Ovary (tissue), 9 donors: Measurements from ENCODE around the gene STT3A. TPM values are rescaled to one million over a fixed set of nuclear protein-coding genes. Genes with fewer than 3 reads are reported as not detected.

ENCODE experiments used
- DNase-seq, 5 donors: peaks; one replicate each; pipeline ENCODE4 v3.0.0-alpha.2; 2019 to 2020
- H3K27ac ChIP-seq, 2 donors: fragments of 200-600 bp; one replicate each; pipeline versions ENCODE4 v1.5.1 to v1.8.0; 2019 to 2022
- H3K27me3 ChIP-seq: fragments of 200-600 bp; one replicate; pipeline ENCODE4 v1.8.0; 2022
- H3K36me3 ChIP-seq: fragments of 200-600 bp; sonication (generic); one replicate; pipeline ENCODE4 v1.5.1; 2019
- H3K4me1 ChIP-seq: one replicate; pipeline ENCODE4 v1.8.1; 2013; ENCODE audit warnings: mild to moderate bottlenecking, moderate library complexity; ENCODE audit not compliant: insufficient read depth
- H3K4me3 ChIP-seq: fragments of 200-600 bp; sonication (generic); one replicate; pipeline ENCODE4 v1.5.1; 2017
- H3K9me3 ChIP-seq, 2 donors: fragments of 200-600 bp in 1 of 2; sonication (generic) in 1 of 2; one replicate each; pipeline versions ENCODE4 v1.5.1 to v1.8.1; 2013 to 2019; ENCODE audit warnings: mild to moderate bottlenecking in 1 of 2, moderate library complexity in 1 of 2
- CTCF ChIP-seq, 3 donors: fragments of 450-650 bp in 2 of 3; fragments of 200-600 bp in 1 of 3; IDR thresholded peaks; one replicate each; pipeline versions ENCODE4 v1.5.1 to v1.8.0; 2016 to 2022; ENCODE audit warnings: antibody characterized with exemption in 3 of 3, mild to moderate bottlenecking in 1 of 3
- EP300 ChIP-seq: sonication (generic); formaldehyde crosslinking; IDR thresholded peaks from one replicate; pipeline ENCODE4 v1.6.1; 2017; ENCODE audit warnings: antibody characterized with exemption
- POLR2A ChIP-seq: fragments of 450-650 bp; IDR thresholded peaks from one replicate; pipeline ENCODE4 v1.6.1; 2017; ENCODE audit warnings: antibody characterized with exemption, mild to moderate bottlenecking, moderate library complexity
- WGBS, 3 donors: extraction: QIAGEN DNeasy Blood & Tissue Kit in 1 of 3; methylation state at CpG; one replicate each; pipeline versions ENCODE4 v1.1.5 to v1.1.7; 2013 to 2017; 5-methylcytosine and 5-hydroxymethylcytosine counted together
- intact Hi-C, 4 donors: fragments of 100-400 bp; cut with DNase I; formaldehyde crosslinking; loops; one replicate each; pipeline versions ENCODE4 v1.11.0 to v1.15.1; 2022 to 2023
- polyA plus RNA-seq, 2 donors: library from polyadenylated mRNA; stranded (reverse); fragments of 200-250 nt in 1 of 2; fragments of 350-450 nt in 1 of 2; fragmentation: Illumina TruSeq in 1 of 2; extraction: RNeasy Lipid Tissue Mini Kit (QIAGEN cat#74804) in 1 of 2; gene quantifications; one replicate each; pipeline ENCODE4 v1.2.3, GENCODE V29; 2013 to 2014
- total RNA-seq, 7 donors: library from RNA; depleted of rRNA in 2 of 7; stranded (reverse); fragments of >200 nt in 2 of 7; fragmentation: NEBNext Ultra II Directional in 3 of 7; extraction: Animal tissue kit (Norgen Biotek cat#: 25700) in 3 of 7; gene quantifications; one replicate each; pipeline versions ENCODE4 v1.1.0 to v1.2.4, GENCODE V29; 2016 to 2023
- donor health status: DM: no; HTN: no; CAD: no; lungs with moderate emphysema.
- donor health status: DM: no; HTN: no; CAD: no.
- donor health status: Bipolar disorder and iron deficiency.
- donor health status: DM: yes; HTN: yes; CAD: no.
- donor health status: DM: no; HTN: no; CAD: no.
- donor health status: DM: yes; HTN: yes; CAD: no.

Gene STT3A
- total and polyA plus RNA-seq, 9 donors, result 51.9 to 239 (median 135) TPM

- Histone ChIP-seq H3K4me3 (no peak overlapping the region), H3K9me3 (no peaks in the 10 kb centered on the region), H3K4me1 (no peaks in the 10 kb centered on the region), H3K27me3 (no peaks in the 10 kb centered on the region), H3K36me3 (no peaks in the 10 kb centered on the region), H3K27ac (no peak overlapping the region)
- TF ChIP-seq CTCF (IDR thresholded peaks at IDR 0.05) (no peak), EP300 (no peak), POLR2A (no peak)
- DNase-seq, result no peak
- intact Hi-C loops, result no loop called here
- WGBS, 3 donors, result 86 to 92% (median 88%) methylated on average over 1 of the region's 1 CpG
These were observed 5.2 kb upstream of the STT3A start for GRCh38 chr11:125587480-125587879.

GRCh38 chr11:125588505-125588904, 4.1 kb upstream of the STT3A start:
- no peak for DNase-seq
- no peaks in the 10 kb centered on the region for H3K27me3 ChIP-seq
- peaks cover 1% of the 10 kb centered on the region for H3K4me1 ChIP-seq
- H3K9me3 ChIP-seq, result no peaks in the 10 kb centered on the region
- no peak for TF ChIP-seq EP300
- TF ChIP-seq POLR2A, result no peak
- TF ChIP-seq CTCF (IDR thresholded peaks at IDR 0.05), result no peak
- H3K4me3 ChIP-seq, result no peak overlapping the region
- no peak overlapping the region for H3K27ac ChIP-seq
- WGBS, 3 donors, result 52 to 56% (median 54%) methylated on average over 3 of the region's 3 CpGs
- no peaks in the 10 kb centered on the region for H3K36me3 ChIP-seq
- intact Hi-C loops, result no loop called here

DNA sequence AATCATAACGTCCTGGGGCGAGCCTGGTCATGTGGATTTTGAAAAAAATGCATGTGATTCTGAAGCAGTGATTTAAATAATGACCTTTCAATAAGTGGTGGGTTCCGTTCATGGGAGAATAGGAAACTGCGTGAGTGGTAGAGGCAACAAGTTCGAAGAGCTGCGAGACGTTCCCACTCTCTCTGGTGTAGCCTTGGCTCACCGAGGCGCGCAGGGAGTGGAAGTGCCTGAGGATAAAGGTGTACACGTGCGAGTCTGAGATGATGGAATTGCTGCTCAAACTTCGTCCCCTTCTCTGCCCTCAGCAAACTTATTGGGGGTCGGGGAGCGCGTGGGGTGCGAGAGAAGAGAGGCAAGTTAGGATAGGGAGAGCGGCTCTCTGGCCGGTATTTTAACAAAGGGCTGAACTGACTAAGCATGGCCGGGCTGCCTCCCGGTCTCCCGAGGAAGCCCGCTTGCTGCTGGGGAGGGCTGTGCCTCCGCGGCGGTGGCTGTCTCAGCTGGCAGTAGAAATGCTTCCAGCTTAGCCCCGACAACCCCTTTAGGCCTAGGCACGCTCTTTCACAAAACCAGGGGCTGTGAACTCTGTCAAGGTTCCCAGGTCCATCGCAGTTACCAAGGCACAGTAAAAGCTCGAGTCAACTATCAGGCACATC, 875 bp upstream of the STT3A start:
- WGBS, 3 donors, result 1 to 2% (median 1%) methylated on average over 30 of the region's 30 CpGs
- H3K27ac ChIP-seq, result peak overlapping the region; percentile 79 to 99
- DNase-seq, result peak; percentile 33 to 68 (median 46)
- H3K9me3 ChIP-seq, result no peaks in the 10 kb centered on the region
- H3K4me1 ChIP-seq, result peaks cover 6% of the 10 kb centered on the region
- no peak for TF ChIP-seq POLR2A
- TF ChIP-seq CTCF (IDR thresholded peaks at IDR 0.05), result no peak
- TF ChIP-seq EP300, result no peak
- intact Hi-C loops, result no loop called here
- H3K36me3 ChIP-seq, result no peaks in the 10 kb centered on the region
- H3K27me3 ChIP-seq, result no peaks in the 10 kb centered on the region
- peak overlapping the region; percentile 52 for H3K4me3 ChIP-seq

GRCh38 chr11:125593114-125593820, 615 bp downstream of the STT3A start:
- no peak for DNase-seq

More at GRCh38 chr11:125593114-125593820, 615 bp downstream of the STT3A start:
- no peak for TF ChIP-seq CTCF (IDR thresholded peaks at IDR 0.05)
- no peak for TF ChIP-seq EP300
- TF ChIP-seq POLR2A, result no peak
- no peaks in the 10 kb centered on the region for H3K9me3 ChIP-seq
- peak overlapping the region; percentile 63 to 64 for H3K27ac ChIP-seq
- intact Hi-C loops, result no loop called here
- peaks cover 6% of the 10 kb centered on the region for H3K4me1 ChIP-seq
- H3K36me3 ChIP-seq, result no peaks in the 10 kb centered on the region
- H3K27me3 ChIP-seq, result no peaks in the 10 kb centered on the region
- peak overlapping the region; percentile 85 for H3K4me3 ChIP-seq
- WGBS, 3 donors, result 0 to 1% (median 0%) methylated on average over 18 of the region's 18 CpGs
